ENCODE results near the gene MYLK4.

Gene MYLK4

GRCh38 chr6:2750832-2751231 lies at the start of gene MYLK4:
MYLK4 (minus strand) TSS chr6:2750922; CDS start chr6:2749294, 1,628 bp downstream.
- no peak for DNase-seq

- DNase-seq, result no peak
These were observed 49.3 kb upstream of the MYLK4 start for GRCh38 chr6:2799936-2800527.

- no peak for DNase-seq
These were observed 47.9 kb upstream of the MYLK4 start for GRCh38 chr6:2798586-2799134.

- DNase-seq, result no peak
These were observed 46.9 kb upstream of the MYLK4 start for GRCh38 chr6:2797564-2798031.

- DNase-seq, result no peak
These were observed 46.1 kb upstream of the MYLK4 start for GRCh38 chr6:2796861-2797260.

GRCh38 chr6:2795956-2796355 lies 45.2 kb upstream of the MYLK4 start:
- no peak for DNase-seq

- no peak for DNase-seq
These were observed 44.4 kb upstream of the MYLK4 start for GRCh38 chr6:2795162-2795561.

GRCh38 chr6:2794171-2794730 lies 43.5 kb upstream of the MYLK4 start:
- DNase-seq, result no peak

- DNase-seq, result no peak
These were observed 42.9 kb upstream of the MYLK4 start for GRCh38 chr6:2793534-2794151.

- no peak for DNase-seq
These were observed 41.8 kb upstream of the MYLK4 start for GRCh38 chr6:2792330-2793110.

- no peak for DNase-seq
These were observed 40.8 kb upstream of the MYLK4 start for GRCh38 chr6:2791450-2791974.

GRCh38 chr6:2790588-2791449 lies 40.1 kb upstream of the MYLK4 start:
- peak; percentile 64 for DNase-seq

- no peak for DNase-seq
These were observed 35.5 kb upstream of the MYLK4 start for GRCh38 chr6:2786269-2786668.

GRCh38 chr6:2784930-2785329 lies 34.2 kb upstream of the MYLK4 start:
- DNase-seq, result no peak

GRCh38 chr6:2784061-2784460 lies 33.3 kb upstream of the MYLK4 start:
- no peak for DNase-seq

- no peak for DNase-seq
These were observed 32.7 kb upstream of the MYLK4 start for GRCh38 chr6:2783188-2783963.

GRCh38 chr6:2782825-2783187 lies 32.1 kb upstream of the MYLK4 start:
- no peak for DNase-seq

GRCh38 chr6:2782356-2782708 lies 31.6 kb upstream of the MYLK4 start:
- DNase-seq, result no peak

GRCh38 chr6:2781685-2782355 lies 31.1 kb upstream of the MYLK4 start:
- no peak for DNase-seq

GRCh38 chr6:2780102-2780737 lies 29.5 kb upstream of the MYLK4 start:
- no peak for DNase-seq

All from kidney glomerular epithelial cell (primary cell).